ENCODE results near the gene ARRDC5. TPM values are rescaled to one million over a fixed set of nuclear protein-coding genes. Genes with fewer than 3 reads are reported as not detected.

ARRDC5 gene
- total RNA-seq, 1 experiment from 2014 or later = not detected

GRCh38 chr19:4911786-4912672, 9.3 kb upstream of the ARRDC5 start:
- Histone ChIP-seq H2BK15ac (ENCODE audit: low read depth, low read length) (no peak overlapping the region), H3K79me2 (ENCODE audit: insufficient read depth, low read length) (peaks cover 20% of the 10 kb centered on the region; the same call in 1 of the 2 replicates), H3K27ac (ENCODE audit: insufficient read length, low read depth, low read length) (no peak overlapping the region), H2BK20ac (ENCODE audit: low read depth, low read length, poor library complexity, severe bottlenecking) (no peak overlapping the region), H3K9me3 (ENCODE audit: control insufficient read depth, low read depth, low read length) (no peaks in the 10 kb centered on the region), H3K23me2 (ENCODE audit: insufficient read length, low read depth, low read length, poor library complexity, severe bottlenecking) (peaks cover 7% of the 10 kb centered on the region), H3K4me2 (ENCODE audit: insufficient read depth, insufficient read length, low read length) (no peak overlapping the region), H4K91ac (ENCODE audit: insufficient read length, low read depth, low read length) (no peak overlapping the region), H2BK120ac (ENCODE audit: low read depth, low read length, poor library complexity, severe bottlenecking) (no peak overlapping the region), H3K4me1 (ENCODE audit: insufficient read depth, low read length) (no peaks in the 10 kb centered on the region; the same call in 1 of the 2 replicates), H3K56ac (ENCODE audit: insufficient read length, low read depth, low read length) (no peak overlapping the region), H2BK5ac (ENCODE audit: insufficient read length, low read length) (no peak overlapping the region), H4K20me1 (ENCODE audit: control insufficient read depth, insufficient read depth, insufficient read length) (peaks cover 4% of the 10 kb centered on the region), H4K8ac (replicated peaks; ENCODE audit: insufficient read length, low read depth, low read length) (no peak overlapping the region), H3K27me3 (ENCODE audit: insufficient read depth, low read length) (no peaks in the 10 kb centered on the region), H3K23ac (ENCODE audit: insufficient read length, low read depth, low read length) (no peak overlapping the region), H4K5ac (ENCODE audit: insufficient read length, low read depth, low read length) (no peak overlapping the region), H3T11ph (ENCODE audit: low read length) (no peak overlapping the region), H3K18ac (ENCODE audit: insufficient read length, low read depth, low read length) (no peak overlapping the region), H2BK12ac (ENCODE audit: insufficient read length, low read depth, low read length) (no peak overlapping the region), H3K14ac (ENCODE audit: insufficient read depth, low read length) (no peak overlapping the region), H3K4ac (ENCODE audit: low read depth, low read length) (no peak overlapping the region), H2AFZ (ENCODE audit: low read length) (no peak overlapping the region), H3K9ac (ENCODE audit: extremely low read depth, insufficient read length, low read length) (no peak overlapping the region), H2AK5ac (ENCODE audit: insufficient read length, low read length) (no peak overlapping the region), H3K79me1 (ENCODE audit: insufficient read depth, low read depth, low read length, poor library complexity, severe bottlenecking) (no peaks in the 10 kb centered on the region)
- Mint-ChIP-seq H3K27ac (peak overlapping the region; percentile 64 to 83 (median 81); a peak in 5 of 7 replicates), H3K27me3 (ENCODE audit: low read depth) (peaks cover 14% of the 10 kb centered on the region), H3K9me3 (no peaks in the 10 kb centered on the region), H3K4me3 (peak overlapping the region; percentile 79 to 89), H3K36me3 (ENCODE audit: insufficient read depth in 1 of 3, low read depth in 3 of 3) (peaks cover 13 to 61% (median 48%) of the 10 kb centered on the region in 3 experiments; a peak in 6 of 7 replicates), H3K4me1 (peaks cover 34 to 37% of the 10 kb centered on the region in 2 experiments)
- no CpG with 5 or more reads among the region's 29 CpGs for WGBS (ENCODE audit: extremely low coverage, insufficient read length, low lambda C conversion rate)
- peak; percentile 69 for TF ChIP-seq CTCF (conservative IDR thresholded peaks at IDR 0.05)
- DNase-seq = no peak

Measured in H9 (cell line).